Left lung (tissue), 10 donors: Measurements from ENCODE around the gene GRID1. TPM values are rescaled to one million over a fixed set of nuclear protein-coding genes. Genes with fewer than 3 reads are reported as not detected.

Experiments
- ATAC-seq: fragments of 200-7000 bp; cut with Tn5 transposase; one replicate; pipeline ENCODE4 v1.9.1; 2020; ENCODE audit warnings: moderate library complexity
- DNase-seq, 4 donors: peaks; one replicate each; pipeline ENCODE4 v3.0.0-alpha.2; 2013 to 2020
- H3K27ac ChIP-seq, 2 donors: fragments of 200-600 bp; sonication (generic) in 1 of 2; one replicate each; pipeline versions ENCODE4 v1.5.0 to v1.8.0; 2020 to 2021
- H3K27me3 ChIP-seq, 2 donors: fragments of 200-600 bp; sonication (generic) in 1 of 2; one replicate each; pipeline versions ENCODE4 v1.5.0 to v1.8.0; 2020 to 2021
- H3K36me3 ChIP-seq, 2 donors: fragments of 200-600 bp; sonication (generic) in 1 of 2; one replicate each; pipeline versions ENCODE4 v1.5.0 to v1.8.0; 2020 to 2021
- H3K4me1 ChIP-seq, 2 donors: fragments of 200-600 bp; one replicate each; pipeline ENCODE4 v1.8.0; 2021
- H3K4me3 ChIP-seq, 2 donors: fragments of 200-600 bp; sonication (generic) in 1 of 2; one replicate each; pipeline versions ENCODE4 v1.5.0 to v1.8.0; 2020 to 2021; ENCODE audit warnings: mild to moderate bottlenecking in 1 of 2
- H3K9me3 ChIP-seq, 2 donors: fragments of 200-600 bp; sonication (generic) in 1 of 2; one replicate each; pipeline versions ENCODE4 v1.5.0 to v1.8.0; 2020 to 2021
- intact Hi-C, 2 donors: fragments of 100-400 bp; cut with DNase I; formaldehyde crosslinking; loops; one replicate each; pipeline versions ENCODE4 v1.11.2 to v1.14.2; 2022
- polyA plus RNA-seq, 6 donors: library from polyadenylated mRNA; unstranded; fragments of 120-200 nt; gene quantifications; one replicate each; pipeline ENCODE4 v1.2.1, GENCODE V29; 2013; ENCODE audit not compliant: insufficient read length in 6 of 6
- total RNA-seq, 2 donors: library from RNA; stranded (reverse); fragmentation: NEBNext Ultra II Directional; extraction: Animal tissue kit (Norgen Biotek cat#: 25700); gene quantifications; one replicate each; pipeline ENCODE4 v1.2.1, GENCODE V29; 2021
- TF ChIP-seq, protein P1 (sequence below), 2 donors: fragments of 200-600 bp; sonication (generic) in 1 of 2; IDR thresholded peaks; one replicate each; pipeline versions ENCODE4 v1.5.0 to v1.8.0; 2021; ENCODE audit warnings: antibody characterized with exemption in 2 of 2
- donor health status: DM: no; HTN: yes; CAD: no.
- donor health status: DM: no; HTN: no; CAD: no.

The GRID1 gene
- total and polyA plus RNA-seq, 8 donors: 0.81 to 2.6 (median 1.2) TPM

- Histone ChIP-seq H3K27me3 (no peaks in the 10 kb centered on the region), H3K27ac (no peak overlapping the region), H3K36me3 (no peaks in the 10 kb centered on the region), H3K9me3 (no peaks in the 10 kb centered on the region), H3K4me3 (no peak overlapping the region), H3K4me1 (no peaks in the 10 kb centered on the region)
- TF ChIP-seq, protein P1, sequence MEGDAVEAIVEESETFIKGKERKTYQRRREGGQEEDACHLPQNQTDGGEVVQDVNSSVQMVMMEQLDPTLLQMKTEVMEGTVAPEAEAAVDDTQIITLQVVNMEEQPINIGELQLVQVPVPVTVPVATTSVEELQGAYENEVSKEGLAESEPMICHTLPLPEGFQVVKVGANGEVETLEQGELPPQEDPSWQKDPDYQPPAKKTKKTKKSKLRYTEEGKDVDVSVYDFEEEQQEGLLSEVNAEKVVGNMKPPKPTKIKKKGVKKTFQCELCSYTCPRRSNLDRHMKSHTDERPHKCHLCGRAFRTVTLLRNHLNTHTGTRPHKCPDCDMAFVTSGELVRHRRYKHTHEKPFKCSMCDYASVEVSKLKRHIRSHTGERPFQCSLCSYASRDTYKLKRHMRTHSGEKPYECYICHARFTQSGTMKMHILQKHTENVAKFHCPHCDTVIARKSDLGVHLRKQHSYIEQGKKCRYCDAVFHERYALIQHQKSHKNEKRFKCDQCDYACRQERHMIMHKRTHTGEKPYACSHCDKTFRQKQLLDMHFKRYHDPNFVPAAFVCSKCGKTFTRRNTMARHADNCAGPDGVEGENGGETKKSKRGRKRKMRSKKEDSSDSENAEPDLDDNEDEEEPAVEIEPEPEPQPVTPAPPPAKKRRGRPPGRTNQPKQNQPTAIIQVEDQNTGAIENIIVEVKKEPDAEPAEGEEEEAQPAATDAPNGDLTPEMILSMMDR (IDR thresholded peaks at IDR 0.05): no peak
- ATAC-seq (no peak), DNase-seq (no peak)
- intact Hi-C loops: no loop called here
Measured at GRCh38 chr10:86153751-86154150, 212.8 kb downstream of the GRID1 start.

GRCh38 chr10:86152911-86153310 is 213.7 kb downstream of the GRID1 start:
- H3K27ac ChIP-seq: no peak overlapping the region
- no peaks in the 10 kb centered on the region for H3K27me3 ChIP-seq
- no peaks in the 10 kb centered on the region for H3K9me3 ChIP-seq
- no peaks in the 10 kb centered on the region for H3K4me1 ChIP-seq
- DNase-seq: no peak
- ATAC-seq: no peak
- intact Hi-C loops: no loop called here
- TF ChIP-seq, protein P1 (IDR thresholded peaks at IDR 0.05): no peak
- no peaks in the 10 kb centered on the region for H3K36me3 ChIP-seq
- no peak overlapping the region for H3K4me3 ChIP-seq

DNA sequence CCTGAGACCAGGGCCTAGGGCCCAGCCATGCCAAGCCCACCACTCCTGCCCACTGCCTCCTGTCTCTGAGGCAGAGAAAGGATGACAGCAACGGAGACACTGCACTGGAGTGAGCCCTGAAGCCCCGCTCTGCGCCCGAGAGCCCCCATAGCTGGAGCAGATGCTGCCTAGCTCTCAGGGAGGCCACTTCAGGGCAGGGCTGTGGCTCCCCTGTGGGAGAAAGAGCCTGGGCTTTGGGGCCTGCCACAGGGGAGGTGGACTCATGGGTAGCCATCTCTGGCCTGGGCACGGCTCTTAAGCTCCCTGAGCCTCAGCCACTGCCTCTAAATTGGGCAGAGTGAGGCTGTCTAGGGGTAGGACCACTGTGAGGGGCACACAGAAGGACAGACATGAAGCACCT is 214.2 kb downstream of the GRID1 start:
- Histone ChIP-seq H3K27me3 (no peaks in the 10 kb centered on the region), H3K4me3 (no peak overlapping the region), H3K9me3 (no peaks in the 10 kb centered on the region), H3K36me3 (no peaks in the 10 kb centered on the region), H3K27ac (no peak overlapping the region), H3K4me1 (no peaks in the 10 kb centered on the region)
- TF ChIP-seq, protein P1 (IDR thresholded peaks at IDR 0.05): no peak
- intact Hi-C loops: no loop called here
- DNase-seq (no peak), ATAC-seq (no peak)

DNA sequence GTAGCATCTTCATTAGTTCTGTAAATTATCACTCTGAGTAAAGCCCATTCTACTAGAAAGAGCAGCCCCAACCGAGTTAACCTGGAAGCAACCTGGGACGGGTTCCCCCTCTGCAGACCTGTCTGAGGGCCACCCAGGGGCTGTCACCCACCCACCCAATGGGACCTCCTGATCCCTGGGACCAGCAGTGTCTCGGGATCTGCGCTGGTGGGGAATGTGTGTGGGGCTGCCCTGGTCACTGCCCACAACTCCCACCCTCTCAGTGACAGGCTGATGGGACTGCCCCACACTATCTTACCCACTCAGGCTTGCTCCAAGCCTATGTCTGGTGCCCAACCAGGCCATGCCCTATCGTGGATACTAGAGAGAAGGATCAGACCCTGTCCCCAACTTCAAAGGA is 215.0 kb downstream of the GRID1 start:
- DNase-seq: no peak
- intact Hi-C loops: no loop called here
- Histone ChIP-seq H3K4me3 (no peak overlapping the region), H3K27ac (no peak overlapping the region), H3K27me3 (no peaks in the 10 kb centered on the region), H3K9me3 (no peaks in the 10 kb centered on the region), H3K36me3 (no peaks in the 10 kb centered on the region), H3K4me1 (no peaks in the 10 kb centered on the region)
- TF ChIP-seq, protein P1 (IDR thresholded peaks at IDR 0.05): no peak
- ATAC-seq: no peak

GRCh38 chr10:86149257-86149656 is 217.3 kb downstream of the GRID1 start:
- H3K4me3 ChIP-seq: no peak overlapping the region
- no peak for DNase-seq
- H3K27ac ChIP-seq: no peak overlapping the region
- no peak for ATAC-seq
- no peaks in the 10 kb centered on the region for H3K27me3 ChIP-seq
- H3K9me3 ChIP-seq: no peaks in the 10 kb centered on the region
- TF ChIP-seq, protein P1 (IDR thresholded peaks at IDR 0.05): no peak
- intact Hi-C loops: no loop called here
- H3K36me3 ChIP-seq: no peaks in the 10 kb centered on the region
- H3K4me1 ChIP-seq: no peaks in the 10 kb centered on the region
